Measurements from ENCODE around the gene ADRA1B.

Gene ADRA1B

DNA sequence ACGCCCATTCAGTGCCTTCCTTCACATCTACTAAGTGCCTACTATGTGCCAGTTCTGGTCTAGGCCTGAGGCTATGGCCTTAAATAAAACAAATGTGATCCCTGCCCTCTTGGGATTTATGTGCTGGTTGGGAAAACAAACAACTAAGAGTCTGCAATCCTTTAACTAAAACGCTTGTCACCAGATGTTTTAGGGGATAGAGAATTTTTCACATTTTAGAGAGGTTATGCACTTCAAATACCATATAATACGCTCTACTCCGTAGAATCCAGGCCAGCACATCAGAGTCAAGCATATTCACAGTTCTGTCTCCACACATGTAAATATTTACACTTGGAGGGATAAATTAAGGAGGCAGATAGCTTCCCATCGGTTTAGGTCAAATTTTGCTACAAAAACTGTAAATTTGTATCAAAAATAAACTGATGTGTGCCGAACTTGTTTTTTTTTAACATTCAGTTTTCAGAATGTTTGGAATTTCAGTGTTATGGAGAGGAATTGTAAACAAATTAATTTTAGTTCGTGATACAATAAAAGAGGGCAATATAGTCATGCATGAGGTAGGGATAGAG, 22.0 kb upstream of the ADRA1B start:
- H3K4me3 ChIP-seq (ENCODE audit: low read depth, low read length) = no peak overlapping the region
- TF ChIP-seq CTCF (IDR thresholded peaks at IDR 0.05; ENCODE audit: low read depth, low read length) = no peak
- no peak for DNase-seq
- H3K27ac ChIP-seq = no peak overlapping the region
- no peaks in the 10 kb centered on the region for H3K27me3 ChIP-seq (ENCODE audit: insufficient read depth, low read depth, severe bottlenecking)
- no peaks in the 10 kb centered on the region for H3K36me3 ChIP-seq
- H3K9me3 ChIP-seq (ENCODE audit: severe bottlenecking) = no peaks in the 10 kb centered on the region

GRCh38 chr5:159897786-159898393, 18.4 kb upstream of the ADRA1B start:
- Histone ChIP-seq H3K36me3 (no peaks in the 10 kb centered on the region), H3K4me3 (ENCODE audit: low read depth, low read length) (no peak overlapping the region), H3K9me3 (ENCODE audit: severe bottlenecking) (no peaks in the 10 kb centered on the region), H3K27me3 (ENCODE audit: insufficient read depth, low read depth, severe bottlenecking) (no peaks in the 10 kb centered on the region), H3K27ac (no peak overlapping the region)
- no peak for DNase-seq
- no peak for TF ChIP-seq CTCF (IDR thresholded peaks at IDR 0.05; ENCODE audit: low read depth, low read length)

GRCh38 chr5:159899067-159900049, 16.9 kb upstream of the ADRA1B start:
- H3K27ac ChIP-seq = no peak overlapping the region
- no peak overlapping the region for H3K4me3 ChIP-seq (ENCODE audit: low read depth, low read length)
- TF ChIP-seq CTCF (IDR thresholded peaks at IDR 0.05; ENCODE audit: low read depth, low read length) = no peak
- H3K9me3 ChIP-seq (ENCODE audit: severe bottlenecking) = no peaks in the 10 kb centered on the region
- H3K27me3 ChIP-seq (ENCODE audit: insufficient read depth, low read depth, severe bottlenecking) = no peaks in the 10 kb centered on the region
- DNase-seq = no peak
- no peaks in the 10 kb centered on the region for H3K36me3 ChIP-seq

- Histone ChIP-seq H3K27me3 (ENCODE audit: insufficient read depth, low read depth, severe bottlenecking) (no peaks in the 10 kb centered on the region), H3K27ac (no peak overlapping the region), H3K4me3 (ENCODE audit: low read depth, low read length) (no peak overlapping the region), H3K9me3 (ENCODE audit: severe bottlenecking) (no peaks in the 10 kb centered on the region), H3K36me3 (no peaks in the 10 kb centered on the region)
- no peak for DNase-seq
- TF ChIP-seq CTCF (IDR thresholded peaks at IDR 0.05; ENCODE audit: low read depth, low read length) = no peak
Measured at GRCh38 chr5:159901308-159901707, 15.0 kb upstream of the ADRA1B start.

DNA sequence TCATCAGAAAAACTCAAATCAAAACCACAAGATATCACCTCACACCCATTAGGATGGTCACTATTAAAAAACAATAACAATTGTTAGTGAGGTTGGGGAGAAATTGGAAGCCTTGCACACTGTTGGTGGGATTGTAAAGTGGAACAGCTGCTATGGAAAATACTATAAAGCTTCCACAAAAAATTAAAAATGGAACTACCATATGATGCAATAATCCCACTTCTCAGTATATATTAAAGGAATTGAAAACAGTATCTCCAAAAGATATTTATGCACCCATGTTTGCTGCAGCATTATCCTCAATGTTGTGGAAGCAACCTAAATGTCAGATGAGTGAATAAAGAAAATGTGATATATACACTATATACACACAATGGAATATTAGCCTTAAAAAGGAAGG, 14.5 kb upstream of the ADRA1B start:
- Histone ChIP-seq H3K9me3 (ENCODE audit: severe bottlenecking) (no peaks in the 10 kb centered on the region), H3K27ac (no peak overlapping the region), H3K27me3 (ENCODE audit: insufficient read depth, low read depth, severe bottlenecking) (no peaks in the 10 kb centered on the region), H3K36me3 (no peaks in the 10 kb centered on the region), H3K4me3 (ENCODE audit: low read depth, low read length) (no peak overlapping the region)
- no peak for TF ChIP-seq CTCF (IDR thresholded peaks at IDR 0.05; ENCODE audit: low read depth, low read length)
- no peak for DNase-seq
